ENCODE measurements around the gene INTS11. TPM values are rescaled to one million over a fixed set of nuclear protein-coding genes. Genes with fewer than 3 reads are reported as not detected.

Gene INTS11
- total RNA-seq, 1 experiment from 2014 or later = 139 TPM

- no peak for DNase-seq
- H3K27ac Mint-ChIP-seq = no peak overlapping the region
Measured at GRCh38 chr1:1296070-1297061, 28.1 kb downstream of the INTS11 start.

More at GRCh38 chr1:1296070-1297061, 28.1 kb downstream of the INTS11 start:
- H3K23me2 ChIP-seq (ENCODE audit: insufficient read length, low read depth, low read length, poor library complexity, severe bottlenecking) = peaks cover 4% of the 10 kb centered on the region
- H3T11ph ChIP-seq (ENCODE audit: low read length) = no peak overlapping the region
- Mint-ChIP-seq H3K36me3 (ENCODE audit: insufficient read depth in 1 of 3, low read depth in 3 of 3) (no peaks in the 10 kb centered on the region; a peak in 1 of 7 replicates), H3K4me1 (peaks cover 0 to 7% of the 10 kb centered on the region in 2 experiments; a peak in 2 of 4 replicates), H3K4me3 (no peak overlapping the region), H3K27me3 (ENCODE audit: low read depth) (no peaks in the 10 kb centered on the region; the same call in 1 of the 2 replicates), H3K9me3 (no peaks in the 10 kb centered on the region)
- TF ChIP-seq CTCF (conservative IDR thresholded peaks at IDR 0.05) = no peak
- no peak overlapping the region for H2BK12ac ChIP-seq (ENCODE audit: insufficient read length, low read depth, low read length)
- no peaks in the 10 kb centered on the region for H3K27me3 ChIP-seq (ENCODE audit: insufficient read depth, low read length)
- H3K23ac ChIP-seq (ENCODE audit: insufficient read length, low read depth, low read length) = no peak overlapping the region
- H3K14ac ChIP-seq (ENCODE audit: insufficient read depth, low read length) = no peak overlapping the region
- no CpG with 5 or more reads among the region's 62 CpGs for WGBS (ENCODE audit: extremely low coverage, insufficient read length, low lambda C conversion rate)
- no peak overlapping the region for H3K9ac ChIP-seq (ENCODE audit: extremely low read depth, insufficient read length, low read length)
- H4K20me1 ChIP-seq (ENCODE audit: control insufficient read depth, insufficient read depth, insufficient read length) = no peaks in the 10 kb centered on the region
- H3K79me2 ChIP-seq (ENCODE audit: insufficient read depth, low read length) = no peaks in the 10 kb centered on the region
- H3K79me1 ChIP-seq (ENCODE audit: insufficient read depth, low read depth, low read length, poor library complexity, severe bottlenecking) = no peaks in the 10 kb centered on the region
- no peak overlapping the region for H2BK120ac ChIP-seq (ENCODE audit: low read depth, low read length, poor library complexity, severe bottlenecking)
- H2AFZ ChIP-seq (ENCODE audit: low read length) = no peak overlapping the region
- no peak overlapping the region for H2BK15ac ChIP-seq (ENCODE audit: low read depth, low read length)
- H3K18ac ChIP-seq (ENCODE audit: insufficient read length, low read depth, low read length) = no peak overlapping the region
- no peak overlapping the region for H4K5ac ChIP-seq (ENCODE audit: insufficient read length, low read depth, low read length)
- H3K4me1 ChIP-seq (ENCODE audit: insufficient read depth, low read length) = no peaks in the 10 kb centered on the region
- H2BK20ac ChIP-seq (ENCODE audit: low read depth, low read length, poor library complexity, severe bottlenecking) = no peak overlapping the region
- no peak overlapping the region for H3K4me2 ChIP-seq (ENCODE audit: insufficient read depth, insufficient read length, low read length)
- H3K9me3 ChIP-seq (ENCODE audit: control insufficient read depth, low read depth, low read length) = no peaks in the 10 kb centered on the region
- H2AK5ac ChIP-seq (ENCODE audit: insufficient read length, low read length) = no peak overlapping the region
- H3K4ac ChIP-seq (ENCODE audit: low read depth, low read length) = no peak overlapping the region
- H3K56ac ChIP-seq (ENCODE audit: insufficient read length, low read depth, low read length) = no peak overlapping the region
- H2BK5ac ChIP-seq (ENCODE audit: insufficient read length, low read length) = no peak overlapping the region
- H3K27ac ChIP-seq (ENCODE audit: insufficient read length, low read depth, low read length) = no peak overlapping the region
- H4K91ac ChIP-seq (ENCODE audit: insufficient read length, low read depth, low read length) = no peak overlapping the region
- H4K8ac ChIP-seq (replicated peaks; ENCODE audit: insufficient read length, low read depth, low read length) = no peak overlapping the region
